Glutamatergic neuron (in vitro differentiated cells): Measurements from ENCODE around the gene FCHSD1. TPM values are rescaled to one million over a fixed set of nuclear protein-coding genes. Genes with fewer than 3 reads are reported as not detected.

Experiments used
- DNase-seq: peaks from one replicate; pipeline ENCODE4 v3.0.0; 2022
- H3K27ac Mint-ChIP-seq: one replicate; pipeline ENCODE4 v1.8.0; 2020; ENCODE audit warnings: mild to moderate bottlenecking, mixed read lengths, inconsistent platforms; ENCODE audit not compliant: unreplicated experiment
- H3K27me3 Mint-ChIP-seq: one replicate; pipeline ENCODE4 v1.8.0; 2020; ENCODE audit warnings: mild to moderate bottlenecking, moderate library complexity, mixed read lengths, inconsistent platforms; ENCODE audit not compliant: unreplicated experiment
- H3K36me3 Mint-ChIP-seq: one replicate; pipeline ENCODE4 v1.8.0; 2020; ENCODE audit warnings: mild to moderate bottlenecking, mixed read lengths, inconsistent platforms; ENCODE audit not compliant: unreplicated experiment
- H3K4me1 Mint-ChIP-seq: one replicate; pipeline ENCODE4 v1.8.0; 2020; ENCODE audit warnings: mild to moderate bottlenecking, low read depth, mixed read lengths, inconsistent platforms; ENCODE audit not compliant: unreplicated experiment
- H3K4me3 Mint-ChIP-seq: one replicate; pipeline ENCODE4 v1.8.0; 2020; ENCODE audit warnings: mild to moderate bottlenecking, mixed read lengths, inconsistent platforms; ENCODE audit not compliant: unreplicated experiment
- H3K9me3 Mint-ChIP-seq: one replicate; pipeline ENCODE4 v1.8.0; 2020; ENCODE audit warnings: mild to moderate bottlenecking, moderate library complexity, mixed read lengths, inconsistent platforms; ENCODE audit not compliant: unreplicated experiment
- CTCF ChIP-seq: fragments of 200-600 bp; sonication (generic); IDR thresholded peaks from one replicate; pipeline ENCODE4 v1.5.0; 2021; ENCODE audit not compliant: partially characterized antibody, unreplicated experiment
- total RNA-seq: library from RNA; stranded (reverse); fragmentation: NEBNext Ultra II Directional; extraction: Animal tissue kit (Norgen Biotek cat#: 25700); gene quantifications from one replicate; pipeline ENCODE4 v1.2.1, GENCODE V29; 2021; ENCODE audit not compliant: unreplicated experiment

Gene FCHSD1
- total RNA-seq, 1 donor from 2014 or later = 25.8 TPM

GRCh38 chr5:141647242-141647641 lies 4.0 kb downstream of the FCHSD1 start:
- no peak overlapping the region for H3K4me3 Mint-ChIP-seq
- TF ChIP-seq CTCF = no peak
- H3K27ac Mint-ChIP-seq = no peak overlapping the region
- no peaks in the 10 kb centered on the region for H3K36me3 Mint-ChIP-seq
- peaks cover 5% of the 10 kb centered on the region for H3K9me3 Mint-ChIP-seq
- H3K27me3 Mint-ChIP-seq = peaks cover 6% of the 10 kb centered on the region
- H3K4me1 Mint-ChIP-seq = no peaks in the 10 kb centered on the region
- DNase-seq = no peak

GRCh38 chr5:141646026-141646425 lies 5.2 kb downstream of the FCHSD1 start:
- Mint-ChIP-seq H3K4me3 (no peak overlapping the region), H3K36me3 (no peaks in the 10 kb centered on the region), H3K9me3 (peaks cover 5% of the 10 kb centered on the region), H3K27ac (no peak overlapping the region), H3K4me1 (no peaks in the 10 kb centered on the region), H3K27me3 (peaks cover 6% of the 10 kb centered on the region)
- DNase-seq = no peak
- no peak for TF ChIP-seq CTCF

GRCh38 chr5:141641634-141642267 lies 9.5 kb downstream of the FCHSD1 start:
- H3K4me3 Mint-ChIP-seq = no peak overlapping the region
- H3K27ac Mint-ChIP-seq = no peak overlapping the region
- peaks cover 6% of the 10 kb centered on the region for H3K27me3 Mint-ChIP-seq
- TF ChIP-seq CTCF = no peak
- H3K4me1 Mint-ChIP-seq = no peaks in the 10 kb centered on the region
- H3K36me3 Mint-ChIP-seq = no peaks in the 10 kb centered on the region
- no peaks in the 10 kb centered on the region for H3K9me3 Mint-ChIP-seq
- no peak for DNase-seq

- H3K36me3 Mint-ChIP-seq = no peaks in the 10 kb centered on the region
- H3K27ac Mint-ChIP-seq = no peak overlapping the region
- no peak for DNase-seq
- TF ChIP-seq CTCF = no peak
- peaks cover 6% of the 10 kb centered on the region for H3K4me1 Mint-ChIP-seq
- H3K27me3 Mint-ChIP-seq = peaks cover 8% of the 10 kb centered on the region
- H3K9me3 Mint-ChIP-seq = no peaks in the 10 kb centered on the region
- H3K4me3 Mint-ChIP-seq = no peak overlapping the region
Observed at GRCh38 chr5:141640698-141641097, 10.5 kb downstream of the FCHSD1 start.

- Mint-ChIP-seq H3K4me1 (peaks cover 11% of the 10 kb centered on the region), H3K27ac (no peak overlapping the region), H3K4me3 (no peak overlapping the region), H3K36me3 (no peaks in the 10 kb centered on the region), H3K27me3 (peaks cover 8% of the 10 kb centered on the region), H3K9me3 (no peaks in the 10 kb centered on the region)
- DNase-seq = no peak
- TF ChIP-seq CTCF = no peak
Observed at GRCh38 chr5:141640051-141640415, 11.2 kb downstream of the FCHSD1 start.
